A673 (cell line): Measurements from ENCODE around the gene MAEA. TPM values are rescaled to one million over a fixed set of nuclear protein-coding genes. Genes with fewer than 3 reads are reported as not detected.
"Not testable (repeated sequence)": the region's sequence is repeated elsewhere in the genome, so short reads cannot be mapped to it uniquely, and the experiment has no call there.

Source experiments
- BruUV-seq: library from RNA; stranded (reverse); fragments of 400-500 nt; replicated peaks from 2 replicates; lab custom pipeline; 2021; lab: Mats Ljungman, UMichigan
- CTCF ChIA-PET: fragments of 300-600 bp; sonication (Branson Sonifier 250); formaldehyde crosslinking; loops from one replicate; lab custom pipeline; 2022; ENCODE audit warnings: antibody characterized with exemption; lab: Charles Lee
- POLR2A ChIA-PET: fragments of 300-600 bp; sonication (Branson Sonifier 250); formaldehyde crosslinking; loops from one replicate; lab custom pipeline; 2022; ENCODE audit warnings: antibody characterized with exemption; ENCODE audit not compliant: low non-redundant PET; lab: Charles Lee
- DNase-seq: peaks from one replicate; pipeline ENCODE4 v3.0.0-alpha.2; 2015; ENCODE audit warnings: low spot score
- H3K27ac ChIP-seq: fragments of 200-600 bp; sonication (generic); 2 replicates; pipeline ENCODE4 v1.5.1; 2016; ENCODE audit warnings: mixed run types, low read depth, mild to moderate bottlenecking, mixed read lengths, antibody characterized with exemption, low read length; ENCODE audit not compliant: poor library complexity, severe bottlenecking
- H3K27me3 ChIP-seq: fragments of 200-600 bp; sonication (generic); replicated peaks from 2 replicates; pipeline ENCODE4 v1.6.1; 2017; ENCODE audit warnings: mixed run types, low read depth, mild to moderate bottlenecking, mixed read lengths, antibody characterized with exemption, low read length; ENCODE audit not compliant: insufficient read depth, poor library complexity
- H3K36me3 ChIP-seq: fragments of 200-600 bp; sonication (generic); 2 replicates; pipeline ENCODE4 v1.6.1; 2016; ENCODE audit warnings: mixed run types, mild to moderate bottlenecking, mixed read lengths, antibody characterized with exemption, low read length; ENCODE audit not compliant: insufficient read depth, poor library complexity, severe bottlenecking
- H3K4me1 ChIP-seq: fragments of 200-600 bp; sonication (generic); 2 replicates; pipeline ENCODE4 v1.6.1; 2017; ENCODE audit warnings: mixed run types, mild to moderate bottlenecking, mixed read lengths, antibody characterized with exemption, low read length; ENCODE audit not compliant: insufficient read depth, poor library complexity, severe bottlenecking
- H3K4me3 ChIP-seq: fragments of 200-600 bp; sonication (generic); 2 replicates; pipeline ENCODE4 v1.5.1; 2016; ENCODE audit warnings: low read depth, mixed run types, mild to moderate bottlenecking, mixed read lengths, low read length; ENCODE audit not compliant: poor library complexity, severe bottlenecking
- H3K9me3 ChIP-seq: fragments of 200-600 bp; sonication (generic); 2 replicates; pipeline ENCODE4 v1.6.1; 2016; ENCODE audit warnings: mixed run types, low read depth, mild to moderate bottlenecking, mixed read lengths, antibody characterized with exemption, low read length; ENCODE audit not compliant: poor library complexity, severe bottlenecking
- CTCF ChIP-seq: fragments of 300-800, 200-600 bp; sonication (generic); conservative IDR thresholded peaks from 2 replicates; pipeline ENCODE4 v1.5.1; 2017; ENCODE audit warnings: low read depth, mild to moderate bottlenecking, antibody characterized with exemption, low read length, moderate library complexity, mixed read lengths
- EZH2 ChIP-seq: fragments of 200-600 bp; sonication (generic); IDR thresholded peaks from 2 replicates; pipeline ENCODE4 v1.6.1; 2017; ENCODE audit warnings: borderline replicate concordance, low read depth, mild to moderate bottlenecking, mixed read lengths, antibody characterized with exemption, low read length; ENCODE audit not compliant: poor library complexity, severe bottlenecking
- intact Hi-C: fragments of 100-400 bp; cut with micrococcal nuclease; formaldehyde crosslinking; loops from one replicate; pipeline ENCODE4 v1.10.0; 2022; ENCODE audit not compliant: unreplicated experiment
- total RNA-seq: library from RNA; stranded (reverse); gene quantifications from 2 replicates; pipeline ENCODE4 v1.2.3, GENCODE V29; 2021

MAEA gene
- total RNA-seq, 1 experiment from 2014 or later, result 87.0 TPM

DNA sequence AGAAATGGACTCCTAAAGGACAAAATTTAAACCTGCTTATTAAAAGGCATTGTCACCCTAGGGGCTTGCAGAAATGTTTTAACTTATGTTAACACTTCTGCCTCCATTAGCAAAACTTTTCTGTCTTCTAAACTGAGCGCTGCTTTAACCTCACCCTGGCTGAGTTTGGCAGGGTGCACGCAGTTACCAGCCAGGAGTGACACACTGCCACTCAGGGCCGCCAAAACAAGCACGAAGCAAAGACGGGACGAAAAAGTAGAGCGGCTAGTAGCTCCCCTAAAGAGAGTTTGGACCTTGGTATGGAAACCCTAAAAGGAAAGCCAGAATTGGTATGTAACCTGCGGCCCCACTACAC, 33.6 kb downstream of the MAEA start:
- H3K9me3 ChIP-seq, result no peaks in the 10 kb centered on the region
- DNase-seq, result no peak
- peaks cover 37% of the 10 kb centered on the region for H3K36me3 ChIP-seq
- ChIA-PET POLR2A (no interaction called here), CTCF (no interaction called here)
- TF ChIP-seq EZH2 (no peak), CTCF (no peak)
- no peaks in the 10 kb centered on the region for H3K27me3 ChIP-seq
- no peak overlapping the region for H3K27ac ChIP-seq
- no peak overlapping the region for H3K4me3 ChIP-seq
- H3K4me1 ChIP-seq, result no peaks in the 10 kb centered on the region
- intact Hi-C loops, result no loop called here
- no TSS peak for BruUV-seq

DNA sequence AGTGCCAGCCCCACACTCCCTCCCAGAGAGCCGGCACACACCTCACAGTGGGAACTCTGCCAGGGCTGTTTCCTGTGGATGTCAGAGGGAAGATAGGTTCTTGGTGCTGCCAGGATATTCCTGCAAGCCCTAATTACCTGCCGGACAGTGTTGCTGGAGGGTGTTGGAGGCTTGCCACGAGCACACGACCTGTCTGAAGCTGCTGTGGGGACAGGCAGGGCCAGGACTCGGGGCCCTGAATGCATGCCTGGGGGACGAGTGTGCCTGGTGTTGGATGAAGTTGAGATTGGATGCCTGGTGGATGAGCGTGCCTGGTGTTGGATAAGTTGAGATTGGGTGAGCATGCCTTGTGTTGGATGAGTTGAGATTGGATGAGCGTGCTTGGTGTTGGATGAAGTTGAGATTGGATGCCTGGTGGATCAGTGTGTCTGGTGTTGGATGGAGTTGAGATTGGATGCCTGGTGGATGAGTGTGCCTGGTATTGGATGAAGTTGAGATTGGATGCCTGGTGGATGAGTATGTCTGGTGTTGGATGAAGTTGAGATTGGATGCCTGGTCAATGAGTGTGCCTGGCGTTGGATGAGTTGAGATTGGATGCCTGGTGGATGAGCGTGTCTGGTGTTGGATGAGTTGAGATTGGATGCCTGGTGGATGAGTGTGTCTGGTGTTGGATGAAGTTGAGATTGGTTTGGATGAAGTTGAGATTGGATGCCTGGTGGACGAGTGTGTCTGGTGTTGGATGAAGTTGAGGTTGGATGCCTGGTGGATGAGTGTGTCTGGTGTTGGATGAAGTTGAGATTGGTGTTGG, 34.1 kb downstream of the MAEA start:
- Histone ChIP-seq H3K9me3 (no peaks in the 10 kb centered on the region), H3K27ac (no peak overlapping the region), H3K4me3 (no peak overlapping the region), H3K36me3 (peaks cover 35% of the 10 kb centered on the region), H3K27me3 (no peaks in the 10 kb centered on the region), H3K4me1 (no peaks in the 10 kb centered on the region)
- intact Hi-C loops, result no loop called here
- TF ChIP-seq EZH2 (no peak), CTCF (no peak)
- CTCF ChIA-PET, result no interaction called here
- no peak for DNase-seq
- POLR2A ChIA-PET, result no interaction called here
- no TSS peak for BruUV-seq

DNA sequence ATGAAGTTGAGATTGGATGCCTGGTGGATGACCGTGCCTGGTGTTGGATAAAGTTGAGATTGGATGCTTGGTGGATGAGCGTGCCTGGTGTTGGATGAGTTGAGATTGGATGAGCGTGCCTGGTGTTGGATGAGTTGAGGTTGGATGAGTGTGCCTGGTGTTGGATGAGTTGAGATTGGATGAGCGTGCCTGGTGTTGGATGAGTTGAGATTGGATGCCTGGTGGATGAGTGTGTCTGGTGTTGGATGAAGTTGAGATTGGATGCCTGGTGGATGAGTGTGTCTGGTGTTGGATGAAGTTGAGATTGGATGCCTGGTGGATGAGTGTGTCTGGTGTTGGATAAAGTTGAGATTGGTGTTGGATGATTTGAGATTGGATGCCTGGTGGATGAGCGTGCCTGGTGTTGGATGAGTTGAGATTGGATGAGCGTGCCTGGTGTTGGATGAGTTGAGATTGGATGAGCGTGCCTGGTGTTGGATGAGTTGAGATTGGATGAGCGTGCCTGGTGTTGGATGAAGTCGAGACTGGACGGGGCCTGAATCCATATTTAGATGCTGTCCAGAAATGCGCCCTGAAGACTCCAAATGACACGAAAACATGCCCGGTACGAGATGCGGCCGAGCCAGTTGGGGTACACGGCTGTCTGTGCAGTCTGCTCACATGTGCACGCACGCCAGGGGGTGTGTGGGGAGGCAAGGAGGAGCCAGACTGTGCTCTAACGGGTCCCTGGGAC, 34.9 kb downstream of the MAEA start:
- DNase-seq, H3K4me3 ChIP-seq, H3K9me3 ChIP-seq, BruUV-seq, POLR2A ChIA-PET, intact Hi-C loops, CTCF ChIA-PET, H3K27me3 ChIP-seq, H3K4me1 ChIP-seq, H3K27ac ChIP-seq: not testable (repeated sequence)
- H3K36me3 ChIP-seq, result peaks cover 30% of the 10 kb centered on the region
